GM12878 (cell line): ENCODE measurements around the gene CCSER2. TPM values are rescaled to one million over a fixed set of nuclear protein-coding genes. Genes with fewer than 3 reads are reported as not detected.

ENCODE experiments used
- ATAC-seq: fragments of 200-7000 bp; cut with Tn5 transposase; 3 replicates; pipeline ENCODE4 v1.9.1; 2020; ENCODE audit warnings: mild to moderate bottlenecking, moderate library complexity
- BruUV-seq: library from RNA; stranded (reverse); fragments of 400-500 nt; replicated peaks from 2 replicates; lab custom pipeline; 2021; lab: Mats Ljungman, UMichigan
- CTCF ChIA-PET: fragments of 300-600 bp; sonication (Branson Sonifier 250); formaldehyde crosslinking; extraction: SDS; loops from one replicate; lab custom pipeline; 2021; ENCODE audit warnings: inconsistent platforms; lab: Yijun Ruan, JAX
- POLR2A ChIA-PET: fragments of 350-600 bp; formaldehyde crosslinking; extraction: SDS; loops from one replicate; lab custom pipeline; 2021; ENCODE audit warnings: inconsistent platforms; lab: Charles Lee
- RAD21 ChIA-PET: fragments of 300-600 bp; sonication (Branson Sonifier 250); formaldehyde crosslinking; loops from one replicate; lab custom pipeline; 2023; ENCODE audit warnings: antibody characterized with exemption; ENCODE audit not compliant: unreplicated experiment; lab: Charles Lee
- SMC1A ChIA-PET: fragments of 300-600 bp; sonication (Branson Sonifier 250); formaldehyde crosslinking; loops from one replicate; lab custom pipeline; 2023; ENCODE audit not compliant: unreplicated experiment, uncharacterized antibody; lab: Charles Lee
- DNase-seq: peaks from one replicate; pipeline ENCODE4 v3.0.0-alpha.2; 2011; ENCODE audit warnings: low read depth, low spot score
- FAIRE-seq: peaks from 3 replicates; lab custom pipeline; 2011; peaks lifted over from hg19 to GRCh38; lab: Jason Lieb, UNC
- H2AFZ ChIP-seq: 2 replicates; pipeline ENCODE4 v1.6.0; 2011; ENCODE audit warnings: low read depth, low read length, control low read depth; ENCODE audit not compliant: control insufficient read depth
- H3K27ac ChIP-seq: 2 replicates; pipeline ENCODE4 v1.5.1; 2011; ENCODE audit warnings: control low read depth; ENCODE audit not compliant: control insufficient read depth, insufficient read depth
- H3K27me3 ChIP-seq, 2 experiments: replicated peaks in 1 of 2; 2 replicates each; pipeline versions ENCODE4 v1.6.0 to v1.6.1; 2011; ENCODE audit warnings: low read length in 1 of 2; ENCODE audit not compliant: control insufficient read depth in 2 of 2, insufficient read depth in 2 of 2
- H3K36me3 ChIP-seq, 2 experiments: 2 replicates each; pipeline ENCODE4 v1.5.1; 2011; ENCODE audit warnings: low read length in 1 of 2; ENCODE audit not compliant: control insufficient read depth in 2 of 2, insufficient read depth in 2 of 2
- H3K4me1 ChIP-seq: 2 replicates; pipeline ENCODE4 v1.6.1; 2011; ENCODE audit warnings: mild to moderate bottlenecking, low read length, moderate library complexity, mixed read lengths; ENCODE audit not compliant: control insufficient read depth, insufficient read depth
- H3K4me2 ChIP-seq: 2 replicates; pipeline ENCODE4 v1.6.0; 2011; ENCODE audit warnings: control low read depth; ENCODE audit not compliant: control insufficient read depth, insufficient read depth
- H3K4me3 ChIP-seq: fragments of 200-600 bp; sonication (generic); 2 replicates; pipeline ENCODE4 v1.5.1; 2016
- H3K79me2 ChIP-seq: 2 replicates; pipeline ENCODE4 v1.6.0; 2011; ENCODE audit warnings: low read length; ENCODE audit not compliant: control insufficient read depth, insufficient read depth
- H3K9ac ChIP-seq: 2 replicates; pipeline ENCODE4 v1.8.0; 2011; ENCODE audit warnings: low read length, control low read depth, mixed read lengths; ENCODE audit not compliant: control insufficient read depth, insufficient read depth
- H3K9me3 ChIP-seq: replicated peaks from 3 replicates; pipeline ENCODE4 v1.5.1; 2011; ENCODE audit warnings: mild to moderate bottlenecking, low read length; ENCODE audit not compliant: control insufficient read depth, insufficient read depth
- H4K20me1 ChIP-seq: 2 replicates; pipeline ENCODE4 v1.6.0; 2011; ENCODE audit not compliant: control insufficient read depth, insufficient read depth
- BMI1 ChIP-seq: fragments of 450-650 bp; IDR thresholded peaks from 2 replicates; pipeline ENCODE4 v1.6.1; 2016; ENCODE audit warnings: mild to moderate bottlenecking, moderate library complexity, borderline replicate concordance
- E2F4 ChIP-seq: IDR thresholded peaks from 2 replicates; pipeline ENCODE4 v1.6.1; 2012; ENCODE audit warnings: low read depth, low read length, improper control_type of control experiment
- EED ChIP-seq: sonication (generic); IDR thresholded peaks from 2 replicates; pipeline ENCODE4 v1.6.1; 2016; ENCODE audit warnings: antibody characterized with exemption, low read depth
- ETV6 ChIP-seq, 2 experiments: fragments of 450-650 bp in 1 of 2; IDR thresholded peaks in 1 of 2; conservative IDR thresholded peaks in 1 of 2; 2 replicates each; pipeline ENCODE4 v1.6.1; 2014; ENCODE audit warnings: antibody characterized with exemption in 1 of 2, borderline replicate concordance in 1 of 2, low read depth in 1 of 2, mild to moderate bottlenecking in 1 of 2, moderate library complexity in 1 of 2
- JUND ChIP-seq: IDR thresholded peaks from 2 replicates; pipeline ENCODE4 v1.6.1; 2012; ENCODE audit warnings: low read depth, mild to moderate bottlenecking, low read length, improper control_type of control experiment, moderate library complexity
- KDM1A ChIP-seq: fragments of 200-600 bp; sonication (generic); IDR thresholded peaks from 2 replicates; pipeline ENCODE4 v1.6.1; 2016; ENCODE audit warnings: borderline replicate concordance
- MEF2B ChIP-seq: fragments of 450-650 bp; IDR thresholded peaks from 2 replicates; pipeline ENCODE4 v1.6.1; 2018; ENCODE audit warnings: mild to moderate bottlenecking, moderate library complexity; ENCODE audit not compliant: partially characterized antibody, poor library complexity, severe bottlenecking
- POLR2AphosphoS2 ChIP-seq: IDR thresholded peaks from 2 replicates; pipeline ENCODE4 v1.6.1; 2011; ENCODE audit warnings: low read depth, mild to moderate bottlenecking, low read length, improper control_type of control experiment, moderate library complexity
- RAD21 ChIP-seq: IDR thresholded peaks from 2 replicates; pipeline ENCODE4 v1.6.1; 2011; ENCODE audit warnings: mild to moderate bottlenecking, low read depth, low read length, moderate library complexity; ENCODE audit not compliant: insufficient read depth
- RUNX3 ChIP-seq: IDR thresholded peaks from 2 replicates; pipeline ENCODE4 v1.6.1; 2012; ENCODE audit warnings: low read length, inconsistent platforms
- SIX5 ChIP-seq: IDR thresholded peaks from 2 replicates; pipeline ENCODE4 v1.6.1; 2011; ENCODE audit warnings: mild to moderate bottlenecking, low read depth, low read length, moderate library complexity; ENCODE audit not compliant: severe bottlenecking
- SRF ChIP-seq, 2 experiments: IDR thresholded peaks; 2 replicates each; pipeline ENCODE4 v1.6.1; 2011; ENCODE audit warnings: low read depth in 2 of 2, low read length in 2 of 2, mild to moderate bottlenecking in 1 of 2, moderate library complexity in 1 of 2
- STAT3 ChIP-seq: IDR thresholded peaks from 2 replicates; pipeline ENCODE4 v1.6.1; 2011; ENCODE audit warnings: low read depth, low read length, improper control_type of control experiment
- SUPT20H ChIP-seq: IDR thresholded peaks from 2 replicates; pipeline ENCODE4 v1.6.1; 2011; ENCODE audit warnings: low read depth, mild to moderate bottlenecking, low read length, moderate library complexity, borderline replicate concordance; ENCODE audit not compliant: control insufficient read depth
- TBL1XR1 ChIP-seq: IDR thresholded peaks from 2 replicates; pipeline ENCODE4 v1.6.1; 2012; ENCODE audit warnings: low read depth, low read length, improper control_type of control experiment
- TCF7 ChIP-seq: IDR thresholded peaks from 2 replicates; pipeline ENCODE4 v1.6.1; 2014; ENCODE audit warnings: antibody characterized with exemption, borderline replicate concordance
- WGBS: methylation state at CpG from one replicate; pipeline ENCODE4 v1.1.6; 2016; ENCODE audit warnings: low lambda C conversion rate; ENCODE audit not compliant: insufficient replicate concordance, insufficient coverage; ENCODE audit errors: missing lambda C conversion rate; 5-methylcytosine and 5-hydroxymethylcytosine counted together
- in situ Hi-C: fragments of 300-500 bp; cut with MboI; formaldehyde crosslinking; loops from 9 replicates; pipeline ENCODE4 v1.14.3; 2018; ENCODE audit warnings: mixed read lengths
- intact Hi-C: fragments of 100-400 bp; cut with micrococcal nuclease; formaldehyde crosslinking; loops from one replicate; pipeline ENCODE4 v1.14.2; 2022; ENCODE audit not compliant: unreplicated experiment
- polyA plus RNA-seq, 11 experiments: library from polyadenylated mRNA; depleted of rRNA in 4 of 11; unstranded in 6 of 11; stranded (reverse) in 5 of 11; fragments of >200 nt; fragmentation: Nextera tagmentation in 4 of 11; fragmentation: Illumina TruSeq in 1 of 11; extraction: Ambion mirVana in 4 of 11; extraction: Trizol in 1 of 11; gene quantifications; 1 replicate in 1 of 11; 2 replicates in 10 of 11; pipeline versions ENCODE4 v1.2.1 to v1.2.3, GENCODE V29; 2011 to 2016; ENCODE audit warnings: inconsistent platforms in 2 of 11, missing spikeins in 2 of 11, low read depth in 1 of 11
- total RNA-seq, 4 experiments: library from RNA; depleted of rRNA in 3 of 4; stranded (reverse); fragments of >200 nt in 3 of 4; fragmentation: Illumina TruSeq in 1 of 4; extraction: Trizol in 1 of 4; gene quantifications; 2 replicates each; pipeline versions ENCODE4 v1.2.1 to v1.2.3, GENCODE V29; 2013 to 2021
- TF ChIP-seq, protein P1 (sequence below): IDR thresholded peaks from 2 replicates; pipeline ENCODE4 v1.6.1; 2012; ENCODE audit warnings: low read depth, low read length, improper control_type of control experiment
- TF ChIP-seq, protein P2 (sequence below): fragments of 450-650 bp; IDR thresholded peaks from 2 replicates; pipeline ENCODE4 v1.6.1; 2018; ENCODE audit warnings: mild to moderate bottlenecking, low read depth, moderate library complexity; ENCODE audit not compliant: partially characterized antibody

Gene CCSER2
- total and polyA plus RNA-seq, 10 of the 15 experiments (the other 5 are each of a cell fraction or from before 2014, with no cell fraction given), result 4.7 to 18.8 (median 13.2) TPM

GRCh38 chr10:84340632-84341537 is 12.5 kb downstream of the CCSER2 start:
- no peak for DNase-seq
- no peak overlapping the region for H3K27ac ChIP-seq
- no peaks in the 10 kb centered on the region for H3K36me3 ChIP-seq
- H3K4me1 ChIP-seq, result no peaks in the 10 kb centered on the region; the same call in 1 of the 2 replicates
- ChIA-PET CTCF (interaction anchor here (0.6 to 3.7 kb wide), 4 partner anchors 11 to 1985 kb away, joined by 3 to 21 read pairs (median 10); no protein-coding TSS in a partner anchor), RAD21 (interaction anchor here (1.1 to 1.9 kb wide), 2 partner anchors 10 to 11 kb away, joined by 3 to 4 read pairs; no protein-coding TSS in a partner anchor), SMC1A (interaction anchor here (1.0 to 2.2 kb wide), 3 partner anchors 9 to 74 kb away, joined by 3 to 6 read pairs (median 5); no protein-coding TSS in a partner anchor), POLR2A (no interaction called here)
- no peaks in the 10 kb centered on the region for H3K27me3 ChIP-seq
- no TSS peak for BruUV-seq
- no peaks in the 10 kb centered on the region; the same call in 1 of the 2 replicates for H3K79me2 ChIP-seq
- no peak overlapping the region for H3K4me2 ChIP-seq
- H4K20me1 ChIP-seq, result no peaks in the 10 kb centered on the region
- no peak overlapping the region for H3K9ac ChIP-seq
- no peak for ATAC-seq
- WGBS, result 63% methylated on average over 7 of the region's 9 CpGs
- intact Hi-C loops (no loop called here), in situ Hi-C loops (no loop called here)
- no peak overlapping the region for H2AFZ ChIP-seq
- TF ChIP-seq, protein P1, sequence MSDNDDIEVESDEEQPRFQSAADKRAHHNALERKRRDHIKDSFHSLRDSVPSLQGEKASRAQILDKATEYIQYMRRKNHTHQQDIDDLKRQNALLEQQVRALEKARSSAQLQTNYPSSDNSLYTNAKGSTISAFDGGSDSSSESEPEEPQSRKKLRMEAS, result no peak
- no peak for TF ChIP-seq KDM1A
- TF ChIP-seq SUPT20H, result no peak
- no peak for TF ChIP-seq JUND
- no peak for TF ChIP-seq SRF (IDR thresholded peaks at IDR 0.05; ENCODE audit: low read depth in 2 of 2, low read length in 2 of 2)
- no peak for TF ChIP-seq EED
- no peak for TF ChIP-seq MEF2B
- TF ChIP-seq SIX5, result no peak
- TF ChIP-seq, protein P2, sequence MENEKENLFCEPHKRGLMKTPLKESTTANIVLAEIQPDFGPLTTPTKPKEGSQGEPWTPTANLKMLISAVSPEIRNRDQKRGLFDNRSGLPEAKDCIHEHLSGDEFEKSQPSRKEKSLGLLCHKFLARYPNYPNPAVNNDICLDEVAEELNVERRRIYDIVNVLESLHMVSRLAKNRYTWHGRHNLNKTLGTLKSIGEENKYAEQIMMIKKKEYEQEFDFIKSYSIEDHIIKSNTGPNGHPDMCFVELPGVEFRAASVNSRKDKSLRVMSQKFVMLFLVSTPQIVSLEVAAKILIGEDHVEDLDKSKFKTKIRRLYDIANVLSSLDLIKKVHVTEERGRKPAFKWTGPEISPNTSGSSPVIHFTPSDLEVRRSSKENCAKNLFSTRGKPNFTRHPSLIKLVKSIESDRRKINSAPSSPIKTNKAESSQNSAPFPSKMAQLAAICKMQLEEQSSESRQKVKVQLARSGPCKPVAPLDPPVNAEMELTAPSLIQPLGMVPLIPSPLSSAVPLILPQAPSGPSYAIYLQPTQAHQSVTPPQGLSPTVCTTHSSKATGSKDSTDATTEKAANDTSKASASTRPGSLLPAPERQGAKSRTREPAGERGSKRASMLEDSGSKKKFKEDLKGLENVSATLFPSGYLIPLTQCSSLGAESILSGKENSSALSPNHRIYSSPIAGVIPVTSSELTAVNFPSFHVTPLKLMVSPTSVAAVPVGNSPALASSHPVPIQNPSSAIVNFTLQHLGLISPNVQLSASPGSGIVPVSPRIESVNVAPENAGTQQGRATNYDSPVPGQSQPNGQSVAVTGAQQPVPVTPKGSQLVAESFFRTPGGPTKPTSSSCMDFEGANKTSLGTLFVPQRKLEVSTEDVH, result no peak
- no peak for TF ChIP-seq POLR2AphosphoS2
- TF ChIP-seq RUNX3, result no peak
- no peak for TF ChIP-seq ETV6 (conservative IDR thresholded peaks at IDR 0.05 in 1 of 2, IDR thresholded peaks at IDR 0.05 in 1 of 2; ENCODE audit: borderline replicate concordance in 1 of 2, low read depth in 1 of 2)
- TF ChIP-seq BMI1, result no peak
- no peak for TF ChIP-seq STAT3
- TF ChIP-seq TCF7, result no peak
- TF ChIP-seq RAD21, result no peak
- no peak for TF ChIP-seq E2F4
- no peak for TF ChIP-seq TBL1XR1
- no peaks in the 10 kb centered on the region for H3K9me3 ChIP-seq
- H3K4me3 ChIP-seq, result no peak overlapping the region
- FAIRE-seq, result no peak
